ENCODE data around the gene TSPAN8. TPM values are rescaled to one million over a fixed set of nuclear protein-coding genes. Genes with fewer than 3 reads are reported as not detected.
"Not testable (repeated sequence)": the region's sequence is repeated elsewhere in the genome, so short reads cannot be mapped to it uniquely, and the experiment has no call there.

The TSPAN8 gene
- total RNA-seq, 1 donor from 2014 or later: 3.7 TPM

DNA sequence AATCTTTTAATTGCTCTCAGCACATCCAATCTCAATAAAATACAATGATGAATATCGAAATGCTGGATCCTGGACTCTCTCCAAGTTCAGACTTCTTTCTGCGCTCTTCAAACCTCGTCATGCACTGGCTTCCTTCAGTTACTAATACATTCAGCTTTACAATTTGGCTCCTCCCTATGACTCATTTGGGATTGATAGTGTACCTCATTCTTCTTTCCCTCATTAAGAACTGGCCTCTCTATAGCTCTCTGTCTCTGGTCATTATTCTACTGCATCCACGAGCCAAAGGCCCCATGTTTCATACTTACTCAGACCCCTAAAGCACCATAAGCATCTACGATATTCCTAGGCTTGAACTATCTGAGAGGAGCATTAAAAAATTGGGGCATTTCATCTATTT is 4.9 kb downstream of the TSPAN8 start:
- Histone ChIP-seq H3K27me3 (ENCODE audit: control insufficient read depth in 3 of 3, insufficient read depth in 3 of 3, low read length in 3 of 3) (no peaks in the 10 kb centered on the region), H3K9ac (ENCODE audit: low read depth in 1 of 3, low read length in 3 of 3) (no peak overlapping the region), H3K36me3 (ENCODE audit: control insufficient read depth in 3 of 3, insufficient read depth in 3 of 3, low read length in 3 of 3) (no peaks in the 10 kb centered on the region), H3K4me1 (ENCODE audit: control insufficient read depth in 3 of 3, insufficient read depth in 3 of 3, low read length in 3 of 3) (peaks cover 0 to 2% (median 0%) of the 10 kb centered on the region in 3 donors), H3K9me3 (ENCODE audit: control insufficient read depth in 3 of 3, low read length in 3 of 3) (no peaks in the 10 kb centered on the region), H3K4me3 (ENCODE audit: low read length in 3 of 3) (no peak overlapping the region), H3K27ac (ENCODE audit: low read depth, low read length) (no peak overlapping the region)

DNA sequence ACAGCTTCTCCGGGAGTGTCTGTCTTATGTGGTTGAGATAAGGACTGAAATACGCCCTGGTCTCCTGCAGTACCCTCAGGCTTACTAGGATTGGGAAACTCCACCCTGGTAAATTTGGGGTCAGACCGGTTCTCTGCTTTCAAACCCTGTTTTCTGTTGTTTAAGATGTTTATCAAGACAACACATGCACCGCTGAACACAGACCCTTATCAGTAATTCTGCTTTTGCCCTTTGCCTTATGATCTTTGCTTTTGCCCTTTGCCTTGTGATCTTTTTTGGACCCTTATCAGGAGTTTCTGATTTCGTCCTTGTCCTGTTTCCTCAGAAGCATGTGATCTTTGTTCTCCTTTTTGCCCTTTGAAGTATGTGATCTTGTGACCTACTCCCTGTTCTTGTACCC is 7.8 kb downstream of the TSPAN8 start:
- not testable (repeated sequence) for H3K4me3 ChIP-seq (ENCODE audit: low read length in 3 of 3); H3K27me3 ChIP-seq (ENCODE audit: control insufficient read depth in 3 of 3, insufficient read depth in 3 of 3, low read length in 3 of 3); H3K4me1 ChIP-seq (ENCODE audit: control insufficient read depth in 3 of 3, insufficient read depth in 3 of 3, low read length in 3 of 3); H3K27ac ChIP-seq (ENCODE audit: low read depth, low read length); H3K9ac ChIP-seq (ENCODE audit: low read depth in 1 of 3, low read length in 3 of 3); H3K36me3 ChIP-seq (ENCODE audit: control insufficient read depth in 3 of 3, insufficient read depth in 3 of 3, low read length in 3 of 3); H3K9me3 ChIP-seq (ENCODE audit: control insufficient read depth in 3 of 3, low read length in 3 of 3)

DNA sequence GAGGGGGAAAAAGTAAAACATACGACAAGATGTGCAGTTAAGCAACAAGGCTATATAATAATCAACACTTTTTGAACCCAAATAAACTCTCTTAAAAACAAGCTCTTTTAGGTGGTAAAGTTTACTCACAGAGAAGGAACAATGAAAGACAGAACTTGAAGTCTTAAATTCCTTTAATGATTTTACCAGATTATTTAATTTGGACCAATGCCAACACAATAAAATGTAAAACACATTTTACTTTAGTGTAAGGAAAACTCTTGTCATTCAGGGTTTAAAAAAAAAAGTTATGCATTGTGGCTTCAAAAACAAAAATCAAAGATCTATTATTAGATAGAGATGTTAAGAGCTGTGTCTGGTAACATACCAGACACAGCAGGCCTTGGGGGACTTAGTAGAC is 13.1 kb downstream of the TSPAN8 start:
- no peaks in the 10 kb centered on the region for H3K36me3 ChIP-seq (ENCODE audit: control insufficient read depth in 3 of 3, insufficient read depth in 3 of 3, low read length in 3 of 3)
- no peak overlapping the region for H3K27ac ChIP-seq (ENCODE audit: low read depth, low read length)
- H3K27me3 ChIP-seq (ENCODE audit: control insufficient read depth in 3 of 3, insufficient read depth in 3 of 3, low read length in 3 of 3): no peaks in the 10 kb centered on the region
- no peak overlapping the region for H3K9ac ChIP-seq (ENCODE audit: low read depth in 1 of 3, low read length in 3 of 3)
- H3K4me3 ChIP-seq (ENCODE audit: low read length in 3 of 3): no peak overlapping the region
- H3K9me3 ChIP-seq (ENCODE audit: control insufficient read depth in 3 of 3, low read length in 3 of 3): no peaks in the 10 kb centered on the region
- H3K4me1 ChIP-seq (ENCODE audit: control insufficient read depth in 3 of 3, insufficient read depth in 3 of 3, low read length in 3 of 3): peaks cover 6 to 13% (median 6%) of the 10 kb centered on the region in 3 donors

DNA sequence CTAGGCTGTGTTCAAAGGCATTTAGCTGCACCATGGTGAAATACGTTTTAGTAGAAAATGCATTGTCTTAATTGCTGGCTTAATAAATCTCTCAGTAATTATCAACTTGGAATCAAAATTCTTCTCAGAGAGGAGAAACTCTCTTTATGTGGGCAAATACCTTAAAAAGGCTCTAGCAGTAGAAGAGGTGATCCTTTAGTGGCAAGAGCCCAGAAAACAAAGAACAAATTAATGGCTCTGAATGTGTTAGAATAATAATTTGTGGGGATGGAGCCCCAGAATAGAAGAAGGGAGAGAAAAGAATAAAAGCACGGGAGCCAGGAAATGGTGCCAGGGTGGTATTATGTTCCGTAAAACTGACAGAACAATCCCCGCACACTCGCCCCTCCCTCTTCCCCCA is 14.8 kb downstream of the TSPAN8 start:
- H3K9ac ChIP-seq (ENCODE audit: low read depth in 1 of 3, low read length in 3 of 3): no peak overlapping the region
- H3K27ac ChIP-seq (ENCODE audit: low read depth, low read length): no peak overlapping the region
- peaks cover 6 to 13% (median 6%) of the 10 kb centered on the region in 3 donors for H3K4me1 ChIP-seq (ENCODE audit: control insufficient read depth in 3 of 3, insufficient read depth in 3 of 3, low read length in 3 of 3)
- H3K27me3 ChIP-seq (ENCODE audit: control insufficient read depth in 3 of 3, insufficient read depth in 3 of 3, low read length in 3 of 3): no peaks in the 10 kb centered on the region
- H3K36me3 ChIP-seq (ENCODE audit: control insufficient read depth in 3 of 3, insufficient read depth in 3 of 3, low read length in 3 of 3): peaks cover 0 to 5% (median 4%) of the 10 kb centered on the region in 3 donors
- H3K4me3 ChIP-seq (ENCODE audit: low read length in 3 of 3): no peak overlapping the region
- no peaks in the 10 kb centered on the region for H3K9me3 ChIP-seq (ENCODE audit: control insufficient read depth in 3 of 3, low read length in 3 of 3)

DNA sequence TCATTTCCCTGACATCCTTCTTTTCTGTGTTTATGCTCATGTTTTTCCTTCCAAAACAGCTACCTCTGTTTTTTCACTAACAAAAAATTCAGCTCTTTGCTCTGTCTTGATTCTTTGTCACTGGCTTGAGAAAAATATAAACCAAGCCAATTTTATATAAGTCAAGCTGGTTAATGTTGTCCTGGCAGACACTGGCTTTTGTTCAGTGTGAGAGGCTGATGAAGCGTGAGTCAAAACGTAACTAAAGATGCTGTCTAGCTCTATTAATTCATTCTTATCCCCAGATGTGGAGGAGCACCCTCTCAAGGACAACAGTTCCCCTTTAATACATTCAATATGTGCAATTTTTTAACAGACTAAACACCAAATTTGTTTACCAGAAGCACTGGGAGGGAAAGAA is 15.8 kb downstream of the TSPAN8 start:
- Histone ChIP-seq H3K4me1 (ENCODE audit: control insufficient read depth in 3 of 3, insufficient read depth in 3 of 3, low read length in 3 of 3) (peaks cover 6 to 13% (median 6%) of the 10 kb centered on the region in 3 donors), H3K27ac (ENCODE audit: low read depth, low read length) (no peak overlapping the region), H3K4me3 (ENCODE audit: low read length in 3 of 3) (no peak overlapping the region), H3K9ac (ENCODE audit: low read depth in 1 of 3, low read length in 3 of 3) (no peak overlapping the region), H3K9me3 (ENCODE audit: control insufficient read depth in 3 of 3, low read length in 3 of 3) (no peaks in the 10 kb centered on the region), H3K36me3 (ENCODE audit: control insufficient read depth in 3 of 3, insufficient read depth in 3 of 3, low read length in 3 of 3) (peaks cover 0 to 5% (median 4%) of the 10 kb centered on the region in 3 donors), H3K27me3 (ENCODE audit: control insufficient read depth in 3 of 3, insufficient read depth in 3 of 3, low read length in 3 of 3) (no peaks in the 10 kb centered on the region)

DNA sequence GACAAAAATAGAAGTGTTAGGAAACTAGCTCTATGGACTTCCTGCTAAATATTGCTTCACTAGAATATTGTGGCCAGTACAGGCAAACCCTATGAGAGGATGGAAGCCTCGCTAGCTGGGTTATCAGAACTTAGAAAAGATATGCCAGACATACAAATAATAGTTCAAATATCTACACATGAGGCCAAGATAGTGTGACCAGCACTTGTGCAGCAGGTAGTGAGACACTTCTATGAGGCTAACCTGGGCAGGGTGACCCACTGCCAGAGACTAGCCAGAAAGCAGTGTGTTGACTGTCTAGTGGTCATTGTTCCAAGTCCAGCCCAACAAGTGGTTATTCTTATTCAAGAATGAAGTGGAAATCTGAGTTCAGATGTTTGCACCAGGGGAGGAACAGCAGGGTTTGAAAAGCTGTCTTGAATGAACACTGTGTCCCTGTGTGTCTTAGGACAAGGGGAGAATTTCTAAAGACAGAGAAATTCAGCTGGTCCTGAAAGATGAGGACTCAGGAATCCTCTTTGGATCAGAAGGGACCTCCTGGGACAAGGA is 16.3 kb downstream of the TSPAN8 start:
- Histone ChIP-seq H3K27ac (ENCODE audit: low read depth, low read length) (no peak overlapping the region), H3K9ac (ENCODE audit: low read depth in 1 of 3, low read length in 3 of 3) (no peak overlapping the region), H3K36me3 (ENCODE audit: control insufficient read depth in 3 of 3, insufficient read depth in 3 of 3, low read length in 3 of 3) (peaks cover 0 to 5% (median 4%) of the 10 kb centered on the region in 3 donors), H3K27me3 (ENCODE audit: control insufficient read depth in 3 of 3, insufficient read depth in 3 of 3, low read length in 3 of 3) (no peaks in the 10 kb centered on the region), H3K4me1 (ENCODE audit: control insufficient read depth in 3 of 3, insufficient read depth in 3 of 3, low read length in 3 of 3) (peaks cover 6 to 13% (median 6%) of the 10 kb centered on the region in 3 donors), H3K4me3 (ENCODE audit: low read length in 3 of 3) (no peak overlapping the region), H3K9me3 (ENCODE audit: control insufficient read depth in 3 of 3, low read length in 3 of 3) (no peaks in the 10 kb centered on the region)

DNA sequence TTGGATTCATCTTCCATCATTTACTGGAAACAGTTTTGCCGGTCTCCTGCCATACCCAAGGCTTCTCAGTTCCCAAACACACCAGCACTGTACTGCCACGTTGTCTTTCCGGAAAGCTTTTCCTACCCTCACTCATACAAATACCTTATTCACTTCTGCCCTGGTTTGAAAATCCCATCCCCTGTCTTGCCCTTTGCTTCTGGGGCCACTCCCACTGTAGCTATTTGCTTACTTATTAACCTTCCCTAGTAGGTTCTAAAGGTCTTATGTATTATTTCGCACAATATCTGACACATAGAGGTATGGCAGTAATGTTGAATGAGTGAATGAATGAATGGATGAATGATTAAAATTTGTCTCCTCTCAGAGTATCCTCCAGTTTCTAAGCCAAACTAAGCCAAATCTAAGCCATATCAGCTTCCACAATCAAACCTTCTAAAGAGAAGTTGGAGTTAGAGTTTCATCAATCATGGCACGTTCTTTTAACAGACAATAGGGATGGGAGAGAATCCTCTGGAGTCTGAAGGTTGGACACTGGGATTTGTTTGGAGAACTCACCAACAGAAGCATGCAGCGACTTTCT is 18.6 kb downstream of the TSPAN8 start:
- Histone ChIP-seq H3K27me3 (ENCODE audit: control insufficient read depth in 3 of 3, insufficient read depth in 3 of 3, low read length in 3 of 3) (no peaks in the 10 kb centered on the region), H3K9me3 (ENCODE audit: control insufficient read depth in 3 of 3, low read length in 3 of 3) (no peaks in the 10 kb centered on the region), H3K4me1 (ENCODE audit: control insufficient read depth in 3 of 3, insufficient read depth in 3 of 3, low read length in 3 of 3) (peaks cover 6 to 13% (median 6%) of the 10 kb centered on the region in 3 donors), H3K4me3 (ENCODE audit: low read length in 3 of 3) (no peak overlapping the region), H3K36me3 (ENCODE audit: control insufficient read depth in 3 of 3, insufficient read depth in 3 of 3, low read length in 3 of 3) (peaks cover 0 to 5% (median 4%) of the 10 kb centered on the region in 3 donors), H3K9ac (ENCODE audit: low read depth in 1 of 3, low read length in 3 of 3) (no peak overlapping the region), H3K27ac (ENCODE audit: low read depth, low read length) (no peak overlapping the region)

DNA sequence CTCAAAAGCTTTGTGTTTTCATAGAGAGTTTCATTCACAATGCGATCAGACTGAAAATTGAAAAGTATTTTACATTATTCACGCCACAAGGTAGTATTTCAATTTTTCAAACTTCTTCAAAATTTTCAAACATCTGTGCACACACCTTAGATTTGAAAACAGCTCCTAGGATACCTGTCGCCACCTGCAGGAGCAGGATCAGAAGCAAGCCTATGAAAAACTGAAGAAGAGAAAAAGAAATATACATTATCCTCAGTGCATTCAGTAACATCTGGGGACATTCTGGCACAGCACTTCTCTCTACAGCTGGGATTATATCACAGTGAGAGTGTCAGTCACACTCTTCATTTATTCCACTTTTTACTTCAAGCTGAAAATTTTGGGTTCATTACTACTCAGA is 19.8 kb downstream of the TSPAN8 start:
- H3K36me3 ChIP-seq (ENCODE audit: control insufficient read depth in 3 of 3, insufficient read depth in 3 of 3, low read length in 3 of 3): peaks cover 0 to 5% (median 4%) of the 10 kb centered on the region in 3 donors
- H3K4me3 ChIP-seq (ENCODE audit: low read length in 3 of 3): no peak overlapping the region
- no peaks in the 10 kb centered on the region for H3K27me3 ChIP-seq (ENCODE audit: control insufficient read depth in 3 of 3, insufficient read depth in 3 of 3, low read length in 3 of 3)
- no peak overlapping the region for H3K9ac ChIP-seq (ENCODE audit: low read depth in 1 of 3, low read length in 3 of 3)
- H3K27ac ChIP-seq (ENCODE audit: low read depth, low read length): no peak overlapping the region
- peaks cover 6 to 13% (median 6%) of the 10 kb centered on the region in 3 donors for H3K4me1 ChIP-seq (ENCODE audit: control insufficient read depth in 3 of 3, insufficient read depth in 3 of 3, low read length in 3 of 3)
- no peaks in the 10 kb centered on the region for H3K9me3 ChIP-seq (ENCODE audit: control insufficient read depth in 3 of 3, low read length in 3 of 3)

DNA sequence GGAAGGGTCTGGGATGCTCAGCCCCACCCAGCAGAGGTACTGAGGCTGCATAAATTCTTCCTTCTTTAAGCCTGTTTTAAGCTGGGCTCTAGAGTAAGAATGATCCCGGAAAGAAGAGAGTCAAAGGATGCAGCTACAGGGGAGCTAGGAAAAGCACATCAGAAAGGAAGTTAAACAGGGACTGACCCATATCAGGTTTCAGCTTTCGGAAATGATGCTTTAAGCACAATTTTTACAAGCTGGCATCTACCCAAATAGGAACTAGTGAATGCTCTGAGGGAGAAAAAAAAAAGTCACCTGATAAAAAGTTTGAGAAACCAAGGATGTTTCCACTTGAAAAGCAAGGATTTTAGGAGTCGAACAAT is 22.0 kb downstream of the TSPAN8 start:
- Histone ChIP-seq H3K4me1 (ENCODE audit: control insufficient read depth in 3 of 3, insufficient read depth in 3 of 3, low read length in 3 of 3) (no peaks in the 10 kb centered on the region), H3K9ac (ENCODE audit: low read depth in 1 of 3, low read length in 3 of 3) (no peak overlapping the region), H3K27ac (ENCODE audit: low read depth, low read length) (no peak overlapping the region)

DNA sequence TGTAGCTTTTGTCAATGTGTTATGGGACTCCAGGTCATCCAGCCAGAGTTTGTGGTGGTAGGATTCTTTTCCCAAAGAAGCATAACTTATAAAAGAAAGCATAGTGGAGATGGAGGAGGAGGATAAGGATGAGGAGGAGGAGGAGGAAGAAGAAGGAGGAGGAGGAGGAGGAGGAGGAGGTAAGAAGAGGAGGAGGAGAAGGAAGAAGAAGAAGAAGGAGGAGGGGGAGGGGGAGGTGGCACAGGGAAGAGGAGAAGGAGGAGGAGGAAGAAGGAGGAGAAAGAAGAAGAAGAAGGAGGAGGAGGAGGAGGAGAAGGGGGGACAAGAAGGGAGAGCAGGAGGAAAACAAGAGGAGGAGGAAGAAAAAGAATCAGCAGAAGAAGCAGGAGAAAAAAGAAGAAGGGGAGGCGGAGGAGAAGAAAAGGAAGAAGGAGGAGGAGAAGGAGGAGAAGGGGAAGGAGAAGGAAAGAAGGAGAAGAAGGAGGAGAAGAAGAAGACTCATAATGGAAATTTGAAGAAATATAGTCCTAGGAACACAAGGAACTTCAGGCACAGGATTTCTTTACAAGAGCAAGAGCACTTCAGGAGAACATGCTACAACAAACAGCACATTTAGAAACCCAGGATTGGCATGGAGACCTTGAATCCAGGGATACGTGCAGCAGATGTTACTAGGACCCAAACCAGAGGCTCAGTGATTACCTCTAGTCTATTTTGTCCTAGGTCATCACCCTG is 22.6 kb downstream of the TSPAN8 start:
- Histone ChIP-seq H3K9ac (ENCODE audit: low read depth in 1 of 3, low read length in 3 of 3) (no peak overlapping the region), H3K36me3 (ENCODE audit: control insufficient read depth in 3 of 3, insufficient read depth in 3 of 3, low read length in 3 of 3) (peaks cover 0 to 12% (median 4%) of the 10 kb centered on the region in 3 donors), H3K27me3 (ENCODE audit: control insufficient read depth in 3 of 3, insufficient read depth in 3 of 3, low read length in 3 of 3) (no peaks in the 10 kb centered on the region), H3K9me3 (ENCODE audit: control insufficient read depth in 3 of 3, low read length in 3 of 3) (no peaks in the 10 kb centered on the region), H3K4me3 (ENCODE audit: low read length in 3 of 3) (no peak overlapping the region), H3K4me1 (ENCODE audit: control insufficient read depth in 3 of 3, insufficient read depth in 3 of 3, low read length in 3 of 3) (no peaks in the 10 kb centered on the region), H3K27ac (ENCODE audit: low read depth, low read length) (no peak overlapping the region)

More for the DNA sequence above, 22.0 kb downstream of the TSPAN8 start:
- Histone ChIP-seq H3K27me3 (ENCODE audit: control insufficient read depth in 3 of 3, insufficient read depth in 3 of 3, low read length in 3 of 3) (no peaks in the 10 kb centered on the region), H3K36me3 (ENCODE audit: control insufficient read depth in 3 of 3, insufficient read depth in 3 of 3, low read length in 3 of 3) (peaks cover 0 to 12% (median 4%) of the 10 kb centered on the region in 3 donors), H3K4me3 (ENCODE audit: low read length in 3 of 3) (no peak overlapping the region), H3K9me3 (ENCODE audit: control insufficient read depth in 3 of 3, low read length in 3 of 3) (no peaks in the 10 kb centered on the region)

All from skeletal muscle tissue (tissue), 4 donors.